Ovary (tissue), 3 donors: ENCODE data around the gene TMEM30B.

ENCODE experiments used
- CTCF ChIP-seq, 3 donors: fragments of 450-650 bp in 2 of 3; fragments of 200-600 bp in 1 of 3; IDR thresholded peaks; one replicate each; pipeline versions ENCODE4 v1.5.1 to v1.8.0; 2016 to 2022; ENCODE audit warnings: antibody characterized with exemption in 3 of 3, mild to moderate bottlenecking in 1 of 3
- POLR2A ChIP-seq: fragments of 450-650 bp; IDR thresholded peaks from one replicate; pipeline ENCODE4 v1.6.1; 2017; ENCODE audit warnings: antibody characterized with exemption, mild to moderate bottlenecking, moderate library complexity
- donor health status: DM: no; HTN: no; CAD: no.

GRCh38 chr14:61277784-61278183, 3.4 kb downstream of the TMEM30B start:
- TF ChIP-seq POLR2A: no peak
- TF ChIP-seq CTCF (IDR thresholded peaks at IDR 0.05): no peak
